H1 (cell line): ENCODE measurements around the gene ZBTB48. TPM values are rescaled to one million over a fixed set of nuclear protein-coding genes. Genes with fewer than 3 reads are reported as not detected.

Source experiments
- BCL11A ChIP-seq, 2 experiments: IDR thresholded peaks; one replicate each; pipeline ENCODE4 v1.6.1; 2011; ENCODE audit warnings: low read depth in 2 of 2, low read length in 2 of 2, mild to moderate bottlenecking in 2 of 2
- CHD1 ChIP-seq: IDR thresholded peaks from 2 replicates; pipeline ENCODE4 v1.6.1; 2012; ENCODE audit warnings: low read depth, low read length, improper control_type of control experiment
- CHD2 ChIP-seq: IDR thresholded peaks from 2 replicates; pipeline ENCODE4 v1.6.1; 2012; ENCODE audit warnings: low read length, improper control_type of control experiment
- FOSL1 ChIP-seq: IDR thresholded peaks from 2 replicates; pipeline ENCODE4 v1.6.1; 2011; ENCODE audit warnings: mild to moderate bottlenecking, low read depth, low read length, moderate library complexity; ENCODE audit not compliant: insufficient read depth
- KDM1A ChIP-seq: fragments of 200-600, 300-600 bp; sonication (generic); IDR thresholded peaks from 2 replicates; pipeline ENCODE4 v1.7.1; 2016; ENCODE audit warnings: mild to moderate bottlenecking, low read length, borderline replicate concordance
- RAD21 ChIP-seq, 2 experiments: IDR thresholded peaks in 1 of 2; conservative IDR thresholded peaks in 1 of 2; 2 replicates each; pipeline ENCODE4 v1.6.1; 2011; ENCODE audit warnings: low read depth in 2 of 2, low read length in 2 of 2, improper control_type of control experiment in 1 of 2, inconsistent platforms in 1 of 2, mild to moderate bottlenecking in 1 of 2, moderate library complexity in 1 of 2
- SIRT6 ChIP-seq: IDR thresholded peaks from one replicate; pipeline ENCODE4 v1.7.1; 2012; ENCODE audit warnings: low read length, inconsistent platforms
- TEAD4 ChIP-seq: IDR thresholded peaks from 2 replicates; pipeline ENCODE4 v1.6.1; 2012; ENCODE audit warnings: low read depth, low read length, inconsistent platforms, mixed read lengths
- polyA plus RNA-seq, 7 experiments: library from polyadenylated mRNA; depleted of rRNA in 3 of 7; stranded (reverse) in 5 of 7; unstranded in 2 of 7; fragments of >200 nt in 5 of 7; fragments of 200-250 nt in 2 of 7; gene quantifications; 1 replicate in 5 of 7; 2 replicates in 1 of 7; 4 replicates in 1 of 7; pipeline versions ENCODE4 v1.2.1 to v1.2.3, GENCODE V29; 2011 to 2013; ENCODE audit warnings: missing spikeins in 2 of 7, mixed read lengths in 2 of 7
- total RNA-seq: library from RNA; stranded (reverse); fragmentation: NEBNext Ultra II Directional; extraction: Animal tissue kit (Norgen Biotek cat#: 25700); gene quantifications from 2 replicates; pipeline ENCODE4 v1.2.1, GENCODE V29; 2021

ZBTB48 gene
- total and polyA plus RNA-seq, 2 of the 8 experiments (the other 6 are each of a cell fraction or from before 2014, with no cell fraction given) = 28.2 to 28.8 TPM

DNA sequence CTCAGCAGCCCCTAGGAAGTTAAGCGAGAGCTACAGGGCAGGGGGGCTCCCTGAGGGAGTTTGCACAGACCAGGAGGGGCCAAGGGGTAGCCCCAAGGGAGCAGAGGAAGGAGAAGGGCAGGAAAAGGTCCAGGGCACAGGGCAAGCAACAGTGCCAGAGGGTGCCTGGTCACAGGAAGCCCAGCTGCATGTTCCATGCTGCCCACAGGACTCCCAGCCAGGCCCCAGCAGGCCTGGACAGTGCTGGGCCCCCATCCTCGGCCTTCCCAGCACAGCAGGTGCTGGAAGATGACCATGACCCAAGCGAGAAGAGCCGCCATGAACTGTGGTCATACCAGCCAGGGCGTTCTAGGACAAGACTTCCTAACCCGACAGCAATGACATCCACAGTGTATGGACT is 11.8 kb downstream of the ZBTB48 start (continued):
- TF ChIP-seq TEAD4 (no peak), FOSL1 (no peak), CHD2 (no peak), SIRT6 (no peak), BCL11A (IDR thresholded peaks at IDR 0.05; ENCODE audit: low read depth in 2 of 2, low read length in 2 of 2) (no peak), RAD21 (IDR thresholded peaks at IDR 0.05 in 1 of 2, conservative IDR thresholded peaks at IDR 0.05 in 1 of 2; ENCODE audit: low read depth in 2 of 2, low read length in 2 of 2) (no peak), KDM1A (no peak), CHD1 (no peak)
